HG03521 (cell line): ENCODE measurements around the gene NYNRIN.
"Not testable (repeated sequence)": the region's sequence is repeated elsewhere in the genome, so short reads cannot be mapped to it uniquely, and the experiment has no call there.

Source experiments
- ATAC-seq: cut with Tn5 transposase; IDR thresholded peaks from one replicate; pipeline ENCODE4 v1.9.1; 2021; ENCODE audit warnings: mild to moderate bottlenecking, moderate library complexity; ENCODE audit not compliant: unreplicated experiment

Gene NYNRIN

DNA sequence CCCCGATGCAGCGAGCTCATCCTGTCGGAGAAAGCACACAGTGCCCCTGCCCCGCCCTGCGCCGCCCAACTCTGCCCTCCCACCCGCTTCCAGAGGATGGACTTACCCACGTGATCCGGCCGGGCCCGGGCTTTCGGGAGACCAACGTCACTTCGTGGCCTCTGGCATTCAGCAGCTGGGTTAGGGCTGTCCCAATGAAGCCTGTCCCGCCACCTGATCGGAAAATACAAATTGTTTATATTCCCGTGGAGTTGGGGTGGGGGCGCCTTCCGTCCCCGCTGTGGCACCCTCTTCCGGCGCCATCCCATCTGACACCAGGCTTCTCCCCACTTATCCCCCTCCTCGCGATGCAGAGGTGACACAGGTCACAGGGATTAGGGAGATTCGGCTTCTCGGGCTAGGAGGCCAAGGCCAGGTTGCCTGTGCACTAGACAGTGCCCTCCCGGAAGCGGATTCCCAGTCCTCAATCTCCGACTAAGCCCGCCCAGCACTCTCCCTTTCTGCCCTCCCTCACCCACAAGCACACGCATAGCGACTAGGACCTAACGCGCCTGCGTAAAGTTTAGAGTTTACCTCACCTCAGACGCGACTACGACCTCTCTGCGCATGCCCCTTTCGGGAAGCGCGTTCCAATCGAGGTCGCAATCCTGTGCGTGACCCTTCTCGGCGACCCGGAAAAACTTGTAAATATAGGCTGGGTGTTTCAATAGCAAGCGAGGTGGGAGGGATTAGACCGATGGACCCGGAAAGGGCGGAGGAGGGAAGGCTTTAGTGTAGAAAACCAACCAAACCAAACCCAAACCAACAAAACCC, 43.6 kb downstream of the NYNRIN start, which contains the start of gene SDR39U1:
Gene SDR39U1, minus strand, starts transcription at position 537 of the 813 bp plus-strand sequence. Its CDS starts 7 bp downstream, at position 530.
- peak; percentile 89 for ATAC-seq

DNA sequence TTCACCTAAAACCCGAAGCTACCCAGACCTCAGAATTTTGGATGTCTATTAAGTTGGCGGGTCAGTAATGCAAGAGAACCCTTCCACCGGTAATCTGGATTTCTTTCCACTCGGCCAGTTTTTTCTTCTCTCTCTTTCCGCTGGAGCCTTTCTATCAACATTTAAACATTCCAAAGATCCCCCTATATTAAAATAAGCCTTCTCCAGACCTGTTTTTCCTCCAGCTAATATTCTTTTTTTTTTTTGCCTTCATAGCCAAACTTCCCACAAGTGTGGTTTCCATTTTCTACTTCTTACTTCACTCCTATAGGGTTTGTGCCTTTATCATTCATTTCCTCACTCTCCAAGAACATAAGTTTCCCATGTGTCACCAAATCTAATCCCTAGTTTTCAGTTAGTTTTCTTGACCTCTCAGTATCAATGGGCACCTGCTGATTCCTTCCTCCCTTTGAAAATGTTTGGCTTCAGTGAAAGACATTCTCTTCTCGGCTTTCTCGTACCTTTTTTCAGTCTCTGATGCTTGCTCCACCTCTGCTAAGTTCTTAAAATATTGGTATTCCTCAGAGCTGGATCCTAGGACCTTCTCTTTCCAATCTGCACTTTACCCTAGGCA, 44.4 kb downstream of the NYNRIN start:
- no peak for ATAC-seq

DNA sequence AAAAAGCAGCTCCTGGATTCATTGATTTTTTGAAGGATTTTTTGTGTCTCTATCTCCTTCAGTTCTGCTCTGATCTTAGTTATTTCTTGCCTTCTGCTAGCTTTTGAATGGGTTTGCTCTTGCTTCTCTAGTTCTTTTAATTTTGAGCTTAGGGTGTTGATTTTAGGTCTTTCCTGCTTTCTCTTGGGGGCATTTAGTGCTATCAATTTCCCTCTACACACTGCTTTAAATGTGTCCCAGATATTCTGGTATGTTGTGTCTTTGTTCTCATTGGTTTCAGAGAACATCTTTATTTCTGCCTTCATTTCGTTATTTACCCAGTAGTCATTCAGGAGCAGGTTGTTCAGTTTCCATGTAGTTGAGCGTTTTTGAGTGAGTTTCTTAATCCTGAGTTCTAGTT, 52.0 kb downstream of the NYNRIN start:
- ATAC-seq, result not testable (repeated sequence)

DNA sequence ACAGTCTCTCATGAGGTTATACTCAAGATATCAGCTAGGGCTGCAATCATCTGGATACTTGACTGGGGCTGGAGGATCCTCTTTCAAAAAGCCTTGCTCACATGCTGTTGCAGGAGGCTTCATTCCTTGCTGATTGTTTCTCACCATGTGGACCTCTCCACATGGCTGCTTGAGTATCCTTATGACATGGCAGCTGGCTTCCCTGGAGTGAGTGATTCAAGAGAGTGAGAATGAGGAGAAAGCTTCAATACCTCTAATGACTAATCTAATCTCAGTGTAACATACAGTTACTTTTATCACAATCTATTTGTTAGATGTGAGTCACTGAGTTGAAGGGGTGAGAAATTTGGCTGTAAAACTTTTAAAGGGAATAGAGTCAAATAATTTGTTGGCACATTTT, 58.2 kb downstream of the NYNRIN start:
- ATAC-seq, result no peak

DNA sequence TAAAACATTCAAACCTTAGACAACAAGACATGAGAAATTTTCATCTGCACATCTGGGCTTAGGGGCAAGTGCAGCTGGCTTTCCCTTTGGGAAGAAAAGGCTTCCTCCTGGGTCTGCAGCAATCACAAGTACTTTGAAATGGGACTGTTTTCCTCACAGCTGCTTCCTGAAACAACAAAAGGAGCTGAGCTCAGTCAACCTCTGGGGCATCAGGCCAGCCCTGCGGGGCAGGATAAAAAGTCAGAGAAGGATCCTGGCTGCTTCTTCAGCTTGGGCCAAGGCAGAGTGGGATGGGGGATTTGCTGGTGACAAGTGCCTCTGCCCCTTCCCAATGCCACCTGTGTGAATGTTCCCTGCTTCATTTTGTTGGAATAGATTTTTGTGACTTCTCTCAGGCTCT, 59.9 kb downstream of the NYNRIN start:
- no peak for ATAC-seq

DNA sequence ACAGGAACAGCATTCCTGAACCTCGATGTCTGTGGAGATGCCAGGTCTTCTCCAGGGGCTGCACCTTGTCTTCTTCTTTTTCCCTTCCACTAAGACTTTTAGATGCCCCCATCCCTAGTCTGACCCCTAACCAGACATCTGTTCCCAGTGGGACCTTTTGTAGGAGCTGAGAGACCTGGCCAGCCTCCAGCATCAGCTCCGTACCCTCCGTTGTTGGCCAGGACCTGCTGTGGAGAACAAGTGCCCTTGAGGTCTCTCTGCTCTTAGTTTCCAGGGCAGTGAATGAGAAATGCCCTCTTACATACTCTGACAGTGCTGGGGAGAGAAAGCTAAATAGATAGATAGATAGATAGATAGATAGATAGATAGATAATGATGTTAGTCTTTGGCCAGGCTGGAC, 60.5 kb downstream of the NYNRIN start:
- ATAC-seq, result no peak

DNA sequence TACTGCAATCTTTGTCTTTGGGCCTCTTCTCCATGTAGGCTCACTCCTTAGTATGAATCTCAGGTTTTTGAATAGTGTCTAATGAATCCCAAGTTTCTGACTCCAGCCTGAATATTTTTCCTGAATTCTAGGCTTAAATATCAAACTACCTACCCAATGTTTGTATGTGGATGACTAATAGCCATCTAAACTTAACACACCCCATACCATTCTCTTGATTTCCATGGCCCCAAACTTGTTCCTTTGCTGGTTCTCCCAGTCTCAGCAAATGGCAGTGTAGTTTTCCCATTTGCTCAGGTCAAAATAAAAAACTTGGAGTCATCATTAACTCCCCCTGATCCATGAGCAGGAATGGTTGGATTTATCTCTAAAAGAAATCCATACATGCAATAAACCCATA, 62.5 kb downstream of the NYNRIN start:
- ATAC-seq, result no peak

DNA sequence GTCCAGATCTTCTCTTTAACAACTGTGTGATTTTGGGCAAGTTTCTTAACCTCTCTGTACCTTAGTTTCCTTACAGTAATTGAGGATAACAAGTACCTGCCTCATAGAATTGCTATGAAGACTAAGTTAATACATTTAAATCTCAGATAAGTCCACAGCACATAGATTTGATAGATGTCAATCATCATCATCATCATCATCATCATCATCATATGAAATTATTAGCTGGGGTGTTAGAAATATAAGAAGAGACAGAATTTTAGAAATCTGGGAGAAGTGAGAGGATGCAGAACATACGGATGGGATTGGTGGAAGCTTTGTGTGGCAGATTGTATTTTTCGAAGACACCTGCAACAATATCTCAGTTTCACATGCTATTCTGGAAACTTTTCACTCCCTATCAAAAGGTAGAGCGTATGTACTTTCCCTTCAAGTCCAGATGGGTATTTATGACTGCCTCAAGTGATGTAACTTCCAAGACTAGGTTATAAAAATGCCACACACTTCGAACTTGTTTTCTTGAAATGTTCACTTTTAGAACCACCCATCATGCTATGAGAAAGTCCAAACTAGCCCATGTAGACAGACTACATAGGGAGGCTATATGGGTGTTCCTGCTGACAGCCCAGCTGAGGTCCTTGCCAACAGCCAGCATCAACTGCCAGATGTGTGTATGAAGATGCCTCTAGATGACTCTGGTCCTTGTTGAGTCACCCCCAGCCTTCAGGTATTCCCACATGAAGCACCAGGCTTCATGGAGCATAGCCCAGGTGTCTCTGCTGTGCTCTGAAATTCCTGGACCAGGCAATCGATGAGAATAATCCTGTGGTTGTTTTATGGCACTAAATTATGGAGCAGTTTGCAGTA, 64.4 kb downstream of the NYNRIN start:
- ATAC-seq, result no peak

DNA sequence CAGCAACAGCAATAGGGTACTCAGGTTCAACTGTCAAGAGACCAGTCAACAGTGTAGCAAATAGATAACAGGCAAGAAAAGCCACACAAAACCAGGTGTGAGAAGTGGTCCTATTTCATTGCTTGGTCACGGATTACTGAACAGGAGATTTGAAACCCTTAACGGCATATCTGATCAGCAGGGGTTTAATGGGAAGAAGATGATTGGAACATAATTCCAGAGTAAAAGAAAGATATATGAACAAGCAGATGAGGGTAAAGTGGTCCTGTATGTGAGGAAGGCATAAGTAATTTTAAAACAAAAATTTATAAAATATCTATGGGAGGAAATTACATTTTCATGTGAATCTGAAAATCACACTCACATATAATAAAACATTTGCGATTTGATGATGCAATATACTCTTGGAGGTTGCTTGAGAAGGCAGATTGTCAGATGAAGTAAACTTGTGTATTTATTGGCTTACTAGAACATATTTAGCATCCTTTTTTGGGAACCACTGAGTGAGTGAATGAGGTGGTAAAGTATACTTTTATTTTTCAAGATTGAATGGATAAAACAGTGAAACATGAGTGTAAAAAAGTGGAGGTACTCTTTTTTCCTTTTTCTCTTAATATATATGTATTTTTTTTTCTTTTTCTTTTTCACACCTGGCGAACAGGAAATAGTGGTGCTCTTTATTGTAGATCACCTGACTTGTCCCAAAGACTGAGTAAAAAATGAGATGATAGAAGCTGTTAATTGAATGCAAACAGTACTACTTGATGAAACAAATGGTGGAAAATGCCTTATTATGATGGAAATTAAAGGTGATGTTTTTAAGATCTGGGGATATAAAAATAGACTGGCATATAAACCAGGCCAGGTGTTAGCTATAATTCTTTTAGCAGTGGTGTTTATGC, 65.3 kb downstream of the NYNRIN start:
- ATAC-seq, result no peak

DNA sequence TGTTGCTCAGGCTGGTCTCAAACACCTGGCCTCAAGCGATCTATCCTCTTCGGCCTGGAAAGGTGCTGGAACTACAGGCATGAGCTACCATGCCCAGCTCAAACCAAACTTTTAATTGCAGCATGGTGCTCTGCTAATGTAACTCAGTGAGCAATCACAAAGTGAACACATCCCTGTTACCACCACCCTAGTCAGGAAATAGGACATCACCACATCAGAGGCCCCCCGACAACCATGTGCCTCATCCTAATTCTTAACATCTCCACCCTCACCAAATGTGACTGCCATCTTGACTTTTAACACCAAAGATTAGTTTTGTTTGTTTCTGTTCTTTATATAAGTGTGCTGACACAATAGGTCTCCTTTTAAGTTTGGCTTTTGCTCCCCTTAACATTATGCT, 66.6 kb downstream of the NYNRIN start:
- ATAC-seq, result no peak

DNA sequence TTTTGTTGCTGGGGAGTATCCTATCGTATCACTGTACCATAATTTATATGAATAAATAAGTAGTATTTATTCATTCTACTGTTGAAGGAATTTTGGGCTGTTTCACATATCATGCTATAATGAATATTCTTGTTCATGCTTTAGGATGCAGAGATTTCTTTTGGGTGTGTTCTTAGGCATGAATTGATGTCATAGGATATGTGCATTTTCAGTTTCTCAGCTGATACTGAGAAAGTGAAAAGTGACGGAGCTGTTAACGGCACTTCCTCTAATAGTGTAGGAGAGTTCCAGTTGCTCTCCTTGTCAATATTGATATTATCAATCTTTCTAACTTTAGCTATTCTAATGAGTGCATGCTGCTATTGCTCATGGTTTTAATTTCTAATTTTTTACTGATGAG, 67.0 kb downstream of the NYNRIN start:
- ATAC-seq, result no peak
